NCI-H187 (cell line): ENCODE data around the gene CEP20.

Source experiments
- DNase-seq, 2 experiments: peaks; one replicate each; lab custom pipeline; 2025; lab: John Stamatoyannopoulos, UW

CEP20 gene

DNA sequence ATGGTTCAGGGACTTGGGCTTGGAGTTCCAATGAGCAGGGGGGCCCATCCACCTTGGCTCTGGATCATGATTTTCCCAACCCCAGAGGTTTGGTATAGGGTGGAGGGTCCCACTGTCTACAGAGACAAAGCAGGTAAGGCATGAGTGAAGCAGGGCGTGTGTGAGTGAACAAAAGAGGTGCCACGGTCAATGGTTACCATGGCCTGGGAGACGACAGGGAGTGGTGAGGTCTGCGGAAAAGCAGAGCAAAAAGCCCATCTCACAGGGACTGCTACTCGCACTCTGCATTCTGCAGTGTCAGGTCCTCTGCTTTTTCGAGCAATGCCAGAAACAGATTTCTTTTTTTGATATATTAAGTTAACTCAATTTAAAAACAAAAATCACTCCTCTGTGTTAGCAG lies 56.2 kb downstream of the CEP20 start:
- no peak for DNase-seq

DNA sequence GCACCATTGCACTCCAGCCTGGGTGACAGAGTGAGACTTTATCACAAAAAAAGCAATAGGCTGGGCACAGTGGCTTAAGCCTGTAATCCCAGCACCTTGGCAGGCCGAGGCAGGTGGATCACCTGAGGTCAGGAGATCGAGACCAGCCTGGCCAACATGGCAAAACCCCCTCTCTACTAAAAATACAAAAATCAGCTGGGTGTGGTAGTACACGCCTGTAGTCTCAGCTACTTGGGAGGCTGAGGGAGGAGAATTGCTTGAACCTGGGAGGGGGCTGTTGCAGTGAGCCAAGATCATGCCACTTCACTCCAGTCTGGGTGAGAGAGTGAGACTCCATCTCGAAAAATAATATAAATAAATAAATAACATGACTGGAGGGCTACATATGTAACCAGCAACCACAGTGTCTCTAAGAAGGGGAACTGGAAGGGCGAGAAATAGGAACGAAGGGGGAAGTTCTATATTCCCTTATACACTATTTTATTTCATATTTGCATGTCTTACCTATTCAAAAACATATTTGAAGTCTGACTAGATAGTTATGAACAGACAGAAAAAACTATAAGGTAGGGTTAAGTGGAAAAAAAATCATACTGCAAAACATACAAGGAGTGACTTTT lies 57.5 kb downstream of the CEP20 start:
- DNase-seq: no peak

DNA sequence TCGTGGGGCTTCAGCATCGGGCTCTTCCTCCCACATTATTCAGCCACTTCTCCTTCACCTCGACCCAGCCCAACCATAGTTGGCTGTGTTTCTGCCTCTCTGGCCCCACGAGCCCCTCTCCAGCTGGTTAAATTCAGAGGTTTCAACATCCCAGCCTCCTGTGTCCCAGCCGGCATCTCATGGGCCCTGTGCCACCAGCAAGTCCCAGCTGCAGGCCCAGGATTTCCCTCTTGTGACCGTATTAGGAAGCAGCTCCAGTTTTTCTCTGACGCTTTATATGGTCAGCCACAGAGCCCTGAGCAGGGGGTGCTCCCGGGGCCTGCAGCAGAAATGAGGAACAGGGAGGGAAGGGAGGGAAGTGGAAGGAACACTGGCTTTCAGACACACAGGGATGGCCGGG lies 58.9 kb downstream of the CEP20 start:
- no peak for DNase-seq

DNA sequence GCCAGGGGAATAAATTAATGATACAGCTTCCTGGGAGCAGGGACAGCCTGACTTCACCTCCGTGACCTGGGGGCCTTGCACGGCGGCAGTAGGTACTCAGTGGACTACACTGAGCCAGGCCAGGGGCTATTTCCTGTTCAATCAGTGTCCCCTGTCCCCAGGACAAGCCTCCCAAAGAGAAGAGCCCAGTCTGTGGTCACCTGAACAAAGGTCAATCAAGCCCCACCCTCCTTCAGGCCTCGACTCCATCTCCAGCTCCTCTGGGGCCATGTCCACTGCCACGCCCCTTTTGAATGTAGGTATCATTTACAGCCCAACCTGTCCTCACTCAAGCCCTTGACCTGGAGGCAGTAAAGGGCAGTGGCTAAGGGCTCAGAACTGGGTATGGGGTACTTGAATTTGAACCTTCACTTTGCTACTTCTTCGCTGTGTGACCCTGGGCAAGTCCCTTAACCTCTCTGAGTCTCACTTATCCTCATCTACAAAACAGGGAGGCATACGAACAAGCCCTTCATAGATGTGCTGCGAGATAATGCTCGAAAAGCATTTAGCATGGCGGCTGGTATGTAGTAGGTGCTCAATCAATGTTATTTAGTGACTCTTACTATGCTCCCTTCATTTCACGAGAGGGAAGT lies 60.6 kb downstream of the CEP20 start:
- DNase-seq: no peak

DNA sequence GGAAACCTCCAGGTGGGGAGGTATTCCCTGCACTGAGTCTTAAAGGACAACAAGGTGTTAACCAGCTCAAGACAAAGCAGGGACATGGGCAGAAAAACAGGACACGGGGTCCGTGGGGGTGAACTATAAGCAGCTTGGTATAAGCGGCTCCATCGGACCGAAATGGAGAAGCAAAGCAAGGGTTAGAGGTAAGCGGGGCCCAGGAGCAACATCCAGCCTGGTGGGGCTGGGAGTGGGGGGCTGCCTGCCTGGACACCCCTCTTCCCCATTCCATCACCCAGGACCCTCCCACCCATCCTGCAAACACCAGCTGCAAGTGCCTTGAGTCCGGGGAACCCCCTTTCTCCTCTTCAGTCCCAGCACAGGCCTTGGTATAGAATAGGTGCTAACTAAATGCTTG lies 61.1 kb downstream of the CEP20 start:
- DNase-seq: no peak

DNA sequence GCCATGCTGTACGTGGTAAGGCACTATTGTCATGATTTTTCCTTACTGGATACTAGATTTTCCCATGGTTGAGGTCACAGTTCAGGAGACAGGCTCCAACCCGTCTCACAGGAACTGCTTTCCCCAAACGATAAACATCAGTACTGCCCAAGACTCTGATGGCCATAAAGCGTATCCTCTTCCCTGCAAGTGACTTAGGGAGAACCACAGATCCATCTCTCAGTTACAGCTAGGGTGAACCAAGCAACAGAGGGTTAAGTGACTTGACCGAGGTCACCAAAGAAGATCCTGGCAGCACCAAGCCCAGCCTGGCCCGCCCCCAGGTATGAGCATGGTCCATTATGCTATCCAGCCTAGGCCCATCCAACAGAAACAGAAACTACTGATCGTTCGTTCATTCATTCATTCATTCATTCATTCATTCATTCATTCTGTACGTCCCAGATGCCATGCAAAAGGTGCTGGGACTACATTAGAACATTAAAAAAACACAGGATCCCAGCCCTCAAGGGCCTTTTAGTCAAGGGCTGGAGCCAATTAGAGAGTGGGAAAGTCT lies 62.6 kb downstream of the CEP20 start:
- no peak for DNase-seq

DNA sequence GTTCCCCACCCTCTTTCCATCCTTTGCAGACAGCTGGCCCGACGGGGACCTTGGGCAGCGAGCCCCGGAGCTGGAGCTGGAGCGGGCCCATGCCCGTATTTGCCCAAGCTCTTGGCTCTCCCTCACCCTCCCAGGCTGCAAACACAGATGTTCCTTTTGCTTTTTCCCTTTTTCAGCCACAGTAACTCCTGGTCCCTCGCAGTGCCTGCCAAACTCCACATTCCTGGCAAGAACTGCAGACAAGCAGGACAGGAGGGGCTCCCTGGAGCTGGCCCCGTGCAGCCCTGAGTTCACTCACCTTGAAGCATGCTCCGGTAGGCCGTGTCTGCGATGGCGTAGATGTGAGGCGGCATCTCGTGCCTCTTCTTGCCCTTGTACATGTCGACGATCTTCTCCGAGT lies 65.4 kb downstream of the CEP20 start:
- no peak for DNase-seq

DNA sequence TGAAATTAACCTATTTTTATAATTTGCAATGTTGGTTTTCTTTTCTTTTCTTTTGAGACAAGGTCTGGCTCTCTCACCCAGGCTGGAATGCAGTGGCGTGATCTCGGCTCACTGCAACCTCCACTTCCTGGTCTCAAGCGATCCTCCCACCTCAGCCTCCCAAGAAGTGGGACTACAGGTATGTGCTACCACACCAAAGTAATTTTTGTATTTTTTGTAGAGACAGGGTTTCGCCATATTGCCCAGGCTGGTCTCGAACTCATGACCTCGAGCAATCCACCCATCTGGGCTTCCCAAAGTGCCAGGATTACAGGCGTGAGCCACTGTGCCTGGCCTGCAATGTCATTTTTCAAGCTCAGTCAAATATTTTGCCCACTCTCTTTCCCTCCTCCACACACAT lies 67.6 kb downstream of the CEP20 start:
- no peak for DNase-seq

DNA sequence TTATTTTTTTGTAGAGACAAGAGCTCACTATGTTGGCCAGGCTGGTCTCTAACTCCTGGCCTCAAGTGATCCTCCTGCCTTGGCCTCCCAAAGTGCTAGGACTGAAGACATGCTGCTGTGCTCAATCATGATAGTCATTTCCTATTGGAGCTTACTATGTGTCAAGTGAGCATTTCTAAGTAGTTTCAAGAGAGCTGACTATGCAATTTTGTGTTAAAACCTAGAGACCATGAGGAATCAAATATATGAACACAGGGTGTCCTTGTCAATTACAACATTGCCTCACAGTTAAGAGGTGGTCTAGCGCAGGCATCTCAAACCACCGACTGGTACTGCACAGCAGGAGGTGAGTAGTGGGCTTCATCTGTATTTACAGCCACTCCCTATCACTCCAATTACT lies 69.4 kb downstream of the CEP20 start:
- no peak for DNase-seq

DNA sequence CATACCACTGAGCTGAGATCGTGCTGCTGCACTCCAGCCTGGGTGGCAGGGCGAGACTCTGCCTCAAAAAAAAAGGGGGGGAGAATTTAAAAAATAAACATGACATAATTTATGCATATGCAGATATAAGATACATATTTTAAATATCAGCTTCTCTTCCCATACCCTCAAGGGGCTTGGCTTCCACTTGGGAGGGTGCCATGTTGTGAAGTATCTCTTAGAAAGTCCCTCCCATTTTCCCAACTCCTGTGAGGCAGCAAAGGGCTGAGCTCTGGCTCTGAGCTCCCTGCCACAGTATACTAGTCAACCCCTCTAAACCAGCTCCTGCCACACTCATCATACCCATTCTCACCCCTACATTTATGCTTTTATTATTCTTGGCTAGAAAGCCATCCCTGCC lies 71.0 kb downstream of the CEP20 start:
- no peak for DNase-seq

DNA sequence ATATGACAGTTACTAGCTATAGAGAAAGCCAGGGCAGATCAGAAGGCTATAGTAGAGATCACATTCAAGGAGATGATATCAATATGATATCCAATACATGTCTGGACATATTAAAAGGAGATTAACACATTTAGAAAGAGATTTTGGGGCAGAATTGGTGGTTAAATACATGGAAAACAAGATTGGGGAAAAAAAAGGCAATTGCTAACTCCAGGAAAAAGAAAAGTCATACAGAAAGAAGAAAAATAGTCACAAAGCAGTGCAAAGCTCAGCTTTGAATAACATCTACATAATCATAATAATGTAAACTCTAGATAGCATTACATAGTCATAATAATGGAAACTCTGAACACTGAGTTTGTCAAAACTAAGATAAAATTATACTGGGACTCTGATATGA lies 72.2 kb downstream of the CEP20 start:
- DNase-seq: no peak
